Spleen (tissue), 7 donors: Measurements from ENCODE around the gene LZTFL1.

Experiments
- CTCF ChIP-seq, 11 experiments: fragments of 200-600 bp in 7 of 11; fragments of 450-650 bp in 4 of 11; sonication (generic) in 4 of 11; IDR thresholded peaks in 8 of 11; conservative IDR thresholded peaks in 3 of 11; 1 replicate in 7 of 11; 2 replicates in 4 of 11; pipeline versions ENCODE4 v1.4.0 to v1.8.0; 2016 to 2021; ENCODE audit warnings: antibody characterized with exemption in 11 of 11, inconsistent platforms in 4 of 11, mild to moderate bottlenecking in 1 of 11
- POLR2A ChIP-seq, 3 donors: fragments of 450-650 bp; IDR thresholded peaks; one replicate each; pipeline ENCODE4 v1.5.1; 2017; ENCODE audit warnings: antibody characterized with exemption in 3 of 3, mild to moderate bottlenecking in 1 of 3
- POLR2AphosphoS5 ChIP-seq, 3 donors: sonication (generic); formaldehyde crosslinking; IDR thresholded peaks; one replicate each; pipeline ENCODE4 v1.5.1; 2017; ENCODE audit warnings: antibody characterized with exemption in 3 of 3
- donor health status: DM: no; HTN: no; CAD: no; lungs with moderate emphysema.
- donor health status: DM: no; HTN: no; CAD: no.
- donor health status: DM: no; HTN: no; CAD: no.

DNA sequence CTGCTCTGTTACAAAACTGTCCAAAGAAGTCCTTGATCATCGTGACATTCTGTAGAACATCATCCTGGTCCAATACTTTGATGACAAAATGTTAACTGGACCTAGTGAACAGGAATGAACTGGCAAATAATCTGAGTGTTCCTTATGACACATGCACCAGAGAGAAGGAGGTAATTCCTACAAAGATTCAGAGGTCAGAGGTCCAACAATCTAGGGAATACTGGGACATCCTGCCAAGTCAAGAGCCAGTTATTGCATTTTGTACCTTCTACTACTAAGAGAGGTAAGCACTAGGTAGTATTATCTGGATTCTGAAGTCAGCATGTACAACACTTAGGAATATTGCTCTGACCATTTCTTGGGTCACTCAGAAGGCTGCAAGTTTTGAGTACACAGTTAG, 20.8 kb downstream of the LZTFL1 start:
- TF ChIP-seq POLR2AphosphoS5 (IDR thresholded peaks at IDR 0.05): no peak
- TF ChIP-seq CTCF (IDR thresholded peaks at IDR 0.05 in 8 of 11, conservative IDR thresholded peaks at IDR 0.05 in 3 of 11): no peak
- TF ChIP-seq POLR2A (IDR thresholded peaks at IDR 0.05): no peak
